Measurements from ENCODE around the gene NCKAP1. TPM values are rescaled to one million over a fixed set of nuclear protein-coding genes. Genes with fewer than 3 reads are reported as not detected.

NCKAP1 gene
- total RNA-seq (2014; rRNA removed; shearing (Covaris generic)): 96.6 and 195 TPM in 2 replicates

DNA sequence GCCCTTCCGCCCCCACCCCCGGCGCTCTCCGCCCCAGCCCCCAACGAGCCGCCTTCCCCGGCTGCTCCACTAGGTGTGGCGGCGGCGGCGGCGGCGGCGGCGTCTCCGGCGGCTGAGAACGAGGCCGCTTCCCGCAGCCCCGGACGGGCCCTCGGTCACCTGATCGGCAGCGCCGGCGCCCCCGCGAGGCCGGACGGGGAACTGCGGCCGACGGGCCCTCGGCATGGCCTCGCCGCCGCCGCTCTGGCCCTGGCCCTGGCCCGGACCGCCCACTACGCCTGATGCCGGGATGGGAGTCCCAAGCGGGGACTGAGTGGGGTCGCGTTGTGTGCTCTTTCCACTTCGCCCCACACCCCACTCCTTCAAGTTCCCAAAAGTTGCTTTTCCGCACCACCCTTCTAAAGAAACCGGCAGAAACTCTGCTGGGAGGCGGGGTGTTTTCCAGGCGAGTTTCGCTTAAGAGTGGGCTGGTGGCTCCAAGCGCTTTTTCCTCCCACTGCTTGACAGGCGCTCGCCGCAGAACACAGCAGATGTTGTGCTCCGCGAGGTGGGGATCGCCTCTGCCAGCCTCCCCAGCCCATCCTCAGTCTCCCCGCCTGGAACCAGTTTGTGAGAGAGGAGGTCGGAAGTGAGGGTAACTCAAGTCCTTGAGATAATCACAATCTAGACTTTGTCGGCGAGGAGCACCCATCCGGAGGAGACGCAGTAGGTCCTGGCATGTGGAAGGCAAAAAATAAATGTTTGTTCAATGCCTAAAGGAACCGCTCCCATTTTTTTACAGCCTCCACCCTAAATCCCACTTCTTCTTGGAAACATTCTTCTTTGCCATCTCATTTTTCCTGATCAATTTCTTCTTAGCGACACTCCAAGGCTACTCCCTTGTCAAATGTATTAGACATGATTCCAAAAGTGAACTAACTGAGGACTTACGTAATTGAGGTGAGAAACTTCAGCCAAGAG, at the start of gene NCKAP1:
NCKAP1 (minus strand) TSS at position 117 of the 960 bp plus-strand sequence. CDS start 358 bp downstream, outside the sequence.
- no peaks in the 10 kb centered on the region for H3K27me3 ChIP-seq (replicated peaks)
- peak; percentile 86 to 91 for DNase-seq (ENCODE audit: low read depth in 1 of 2, low spot score in 2 of 2)
- H3K4me1 ChIP-seq (replicated peaks): peaks cover 28% of the 10 kb centered on the region
- H3K9me3 ChIP-seq (replicated peaks): no peaks in the 10 kb centered on the region
- H3K36me3 ChIP-seq: peaks cover 16% of the 10 kb centered on the region
- H3K4me3 ChIP-seq: peak within 1 kb of the TSS; percentile 97
- peak within 1 kb of the TSS; percentile 97 for H3K27ac ChIP-seq

GRCh38 chr2:183081911-183082310, 43.7 kb upstream of the NCKAP1 start:
- Histone ChIP-seq H3K4me1 (replicated peaks) (peaks cover 8% of the 10 kb centered on the region; the same call in 1 of the 2 replicates), H3K27me3 (replicated peaks) (no peaks in the 10 kb centered on the region), H3K4me3 (no peak overlapping the region), H3K9me3 (replicated peaks) (no peaks in the 10 kb centered on the region), H3K27ac (no peak overlapping the region), H3K36me3 (no peaks in the 10 kb centered on the region)
- DNase-seq (ENCODE audit: low read depth in 1 of 2, low spot score in 2 of 2): no peak

GRCh38 chr2:183079139-183079775, 41.0 kb upstream of the NCKAP1 start:
- peaks cover 8% of the 10 kb centered on the region; the same call in 1 of the 2 replicates for H3K4me1 ChIP-seq (replicated peaks)
- no peak overlapping the region for H3K27ac ChIP-seq
- DNase-seq (ENCODE audit: low read depth in 1 of 2, low spot score in 2 of 2): no peak

GRCh38 chr2:183078464-183079138, 40.3 kb upstream of the NCKAP1 start, which contains the start of gene DUSP19:
DUSP19 (plus strand) TSS chr2:183078747; CDS start chr2:183078934, 187 bp downstream.
- H3K4me1 ChIP-seq (replicated peaks): peaks cover 8% of the 10 kb centered on the region; the same call in 1 of the 2 replicates
- peak within 1 kb of the TSS; percentile 55 for H3K4me3 ChIP-seq
- 0 out of 2 replicates have a peak, but pooled peaks cover 2% of the 10 kb centered on the region for H3K27me3 ChIP-seq (replicated peaks)
- H3K36me3 ChIP-seq: no peaks in the 10 kb centered on the region
- no peaks in the 10 kb centered on the region for H3K9me3 ChIP-seq (replicated peaks)
- H3K27ac ChIP-seq: no peak within 1 kb of the TSS
- DNase-seq (ENCODE audit: low read depth in 1 of 2, low spot score in 2 of 2): peak; percentile 83 to 95

More at GRCh38 chr2:183079139-183079775, 41.0 kb upstream of the NCKAP1 start:
- Histone ChIP-seq H3K4me3 (peak overlapping the region; percentile 55), H3K36me3 (no peaks in the 10 kb centered on the region), H3K9me3 (replicated peaks) (no peaks in the 10 kb centered on the region), H3K27me3 (replicated peaks) (0 out of 2 replicates have a peak, but pooled peaks cover 2% of the 10 kb centered on the region)

- no peak for DNase-seq (ENCODE audit: low read depth in 1 of 2, low spot score in 2 of 2)
- Histone ChIP-seq H3K9me3 (replicated peaks) (no peaks in the 10 kb centered on the region), H3K27me3 (replicated peaks) (0 out of 2 replicates have a peak, but pooled peaks cover 2% of the 10 kb centered on the region), H3K4me1 (replicated peaks) (peaks cover 8% of the 10 kb centered on the region; the same call in 1 of the 2 replicates), H3K27ac (no peak overlapping the region), H3K36me3 (no peaks in the 10 kb centered on the region), H3K4me3 (peak overlapping the region; percentile 55)
Measured at GRCh38 chr2:183078163-183078463, 39.9 kb upstream of the NCKAP1 start.

DNA sequence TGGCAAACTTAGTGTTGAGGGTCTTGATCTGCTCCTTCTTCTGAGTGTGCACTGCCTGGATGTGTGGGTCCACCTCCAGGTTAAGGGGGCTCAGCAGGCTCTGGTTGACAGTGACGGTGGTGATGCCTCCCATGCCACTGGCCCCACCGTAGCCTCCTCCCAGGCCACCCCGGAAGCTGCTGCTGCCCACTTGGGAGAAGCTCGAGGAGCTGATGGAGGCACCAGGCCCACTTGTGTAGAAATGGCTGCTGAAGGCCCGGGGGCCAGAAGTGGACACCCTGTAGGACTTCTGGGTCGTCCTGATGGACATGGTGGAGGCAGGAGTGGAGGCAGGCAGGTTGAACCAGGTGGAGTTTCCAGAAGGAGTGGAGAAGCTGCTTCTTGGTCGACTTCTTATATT, 33.9 kb upstream of the NCKAP1 start:
- Histone ChIP-seq H3K4me3 (no peak overlapping the region), H3K27me3 (replicated peaks) (0 out of 2 replicates have a peak, but pooled peaks cover 2% of the 10 kb centered on the region), H3K9me3 (replicated peaks) (no peaks in the 10 kb centered on the region), H3K4me1 (replicated peaks) (no peaks in the 10 kb centered on the region), H3K36me3 (no peaks in the 10 kb centered on the region), H3K27ac (no peak overlapping the region)
- DNase-seq (ENCODE audit: low read depth in 1 of 2, low spot score in 2 of 2): no peak

DNA sequence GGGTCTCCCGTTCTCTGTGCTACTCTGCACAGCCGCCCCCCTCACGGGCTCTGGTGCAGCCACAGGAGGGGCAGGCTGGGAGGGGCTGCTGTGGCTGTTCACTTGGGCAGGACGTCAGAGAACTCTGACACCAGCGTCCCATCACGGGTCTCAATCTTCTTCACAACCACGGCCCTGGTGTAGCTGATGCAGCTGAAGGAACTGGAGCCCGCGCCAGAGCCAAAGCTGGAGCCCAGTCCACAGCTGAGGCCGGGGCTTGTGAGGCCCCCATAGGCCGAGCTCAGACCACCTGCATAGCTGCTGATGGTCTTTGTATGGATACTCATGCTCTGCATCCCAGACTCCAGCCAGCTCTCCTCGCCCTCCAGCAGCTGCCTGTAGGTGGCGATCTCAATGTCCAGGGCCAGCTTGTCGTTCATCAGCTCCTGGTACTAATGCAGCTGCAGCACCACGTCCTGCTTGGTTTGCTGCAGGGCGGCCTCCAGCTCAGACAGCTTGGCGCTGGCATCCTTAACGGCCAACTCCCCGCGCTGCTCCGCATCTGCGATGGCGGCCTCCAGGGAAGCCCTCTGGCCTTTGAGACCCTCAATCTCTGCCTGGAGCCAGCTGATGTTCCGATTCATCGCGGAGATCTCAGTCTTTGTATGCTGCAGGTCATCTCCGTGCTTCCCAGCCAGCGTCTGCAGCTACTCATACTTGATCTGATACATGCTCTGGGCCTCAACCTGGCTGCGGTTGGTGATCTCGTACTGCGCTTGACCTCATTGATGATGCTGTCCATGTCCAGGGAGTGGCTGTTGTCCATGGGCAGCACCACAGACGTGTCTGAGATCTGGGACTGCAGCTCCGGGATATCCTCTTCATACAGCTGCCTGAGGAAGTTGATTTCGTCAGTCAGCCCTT, 32.9 kb upstream of the NCKAP1 start:
- no peak for DNase-seq (ENCODE audit: low read depth in 1 of 2, low spot score in 2 of 2)
- Histone ChIP-seq H3K36me3 (no peaks in the 10 kb centered on the region), H3K27me3 (replicated peaks) (0 out of 2 replicates have a peak, but pooled peaks cover 2% of the 10 kb centered on the region), H3K27ac (no peak overlapping the region), H3K4me1 (replicated peaks) (no peaks in the 10 kb centered on the region), H3K4me3 (no peak overlapping the region), H3K9me3 (replicated peaks) (no peaks in the 10 kb centered on the region)

DNA sequence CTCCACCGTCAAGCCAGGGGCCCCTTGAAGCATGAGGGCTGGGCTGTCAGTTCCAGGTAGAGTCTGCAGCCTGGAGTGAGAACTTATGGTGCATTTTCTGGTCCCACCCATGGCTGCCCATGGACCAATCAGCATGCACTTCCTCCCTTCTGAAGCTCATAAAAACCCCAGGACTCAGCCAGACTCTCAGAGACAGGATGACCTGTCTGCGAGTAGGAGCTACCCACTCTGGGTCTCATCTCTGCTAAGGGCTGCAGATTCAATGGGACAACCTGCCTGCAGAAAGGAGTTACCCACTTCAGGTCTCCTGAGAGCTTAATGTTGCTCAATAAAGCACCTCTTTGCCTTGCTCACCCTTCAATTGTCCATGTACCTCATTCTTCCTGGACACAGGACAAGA, 30.9 kb upstream of the NCKAP1 start:
- no peaks in the 10 kb centered on the region for H3K27me3 ChIP-seq (replicated peaks)
- DNase-seq (ENCODE audit: low read depth in 1 of 2, low spot score in 2 of 2): no peak
- no peak overlapping the region for H3K27ac ChIP-seq
- no peaks in the 10 kb centered on the region for H3K36me3 ChIP-seq
- H3K4me1 ChIP-seq (replicated peaks): no peaks in the 10 kb centered on the region
- H3K9me3 ChIP-seq (replicated peaks): no peaks in the 10 kb centered on the region
- no peak overlapping the region for H3K4me3 ChIP-seq

DNA sequence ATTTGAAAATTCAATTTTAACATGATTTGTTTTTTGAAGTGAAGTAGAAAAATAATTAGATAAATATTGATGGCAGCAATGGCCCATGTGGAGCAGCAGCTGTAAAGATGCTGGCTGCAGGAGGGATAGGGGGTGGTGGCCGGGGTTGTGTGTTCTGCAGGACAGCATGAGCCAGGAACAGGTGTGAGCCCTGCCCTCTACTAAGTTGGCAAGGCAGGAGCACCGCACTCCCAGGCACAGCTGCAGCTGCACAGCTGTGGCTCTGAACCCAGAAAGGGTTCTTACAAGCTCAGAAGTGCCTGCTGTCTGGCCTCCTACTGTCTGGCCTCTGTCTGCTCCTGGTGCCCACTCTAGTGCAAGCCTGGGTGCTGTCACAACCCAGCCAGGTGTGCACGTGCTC, 30.3 kb upstream of the NCKAP1 start:
- no peak overlapping the region for H3K4me3 ChIP-seq
- no peak for DNase-seq (ENCODE audit: low read depth in 1 of 2, low spot score in 2 of 2)
- no peaks in the 10 kb centered on the region for H3K4me1 ChIP-seq (replicated peaks)
- H3K9me3 ChIP-seq (replicated peaks): no peaks in the 10 kb centered on the region
- H3K27me3 ChIP-seq (replicated peaks): no peaks in the 10 kb centered on the region
- no peaks in the 10 kb centered on the region for H3K36me3 ChIP-seq
- H3K27ac ChIP-seq: no peak overlapping the region

DNA sequence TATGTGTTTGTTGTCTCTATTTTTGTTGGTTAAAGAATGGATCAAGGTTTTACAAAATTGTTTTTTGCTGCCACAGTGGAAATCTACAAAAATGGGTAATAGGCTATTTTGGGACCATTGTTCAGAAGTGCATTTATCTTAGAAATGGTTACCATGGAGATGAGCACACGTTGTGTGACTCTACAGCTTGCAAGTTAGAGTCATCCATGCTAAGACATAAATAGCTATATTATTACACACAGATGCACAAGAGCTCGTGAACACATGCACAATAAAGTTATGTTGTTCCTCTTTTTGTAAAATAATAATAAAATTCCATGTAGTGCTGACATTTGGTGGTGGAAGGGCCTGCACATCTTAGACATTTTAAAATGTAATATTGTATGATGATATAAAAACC, 24.8 kb upstream of the NCKAP1 start:
- Histone ChIP-seq H3K27me3 (replicated peaks) (no peaks in the 10 kb centered on the region), H3K4me1 (replicated peaks) (peaks cover 12% of the 10 kb centered on the region), H3K27ac (no peak overlapping the region), H3K36me3 (no peaks in the 10 kb centered on the region), H3K4me3 (no peak overlapping the region), H3K9me3 (replicated peaks) (no peaks in the 10 kb centered on the region)
- DNase-seq (ENCODE audit: low read depth in 1 of 2, low spot score in 2 of 2): peak in 1 of 2 experiments; percentile 30

DNA sequence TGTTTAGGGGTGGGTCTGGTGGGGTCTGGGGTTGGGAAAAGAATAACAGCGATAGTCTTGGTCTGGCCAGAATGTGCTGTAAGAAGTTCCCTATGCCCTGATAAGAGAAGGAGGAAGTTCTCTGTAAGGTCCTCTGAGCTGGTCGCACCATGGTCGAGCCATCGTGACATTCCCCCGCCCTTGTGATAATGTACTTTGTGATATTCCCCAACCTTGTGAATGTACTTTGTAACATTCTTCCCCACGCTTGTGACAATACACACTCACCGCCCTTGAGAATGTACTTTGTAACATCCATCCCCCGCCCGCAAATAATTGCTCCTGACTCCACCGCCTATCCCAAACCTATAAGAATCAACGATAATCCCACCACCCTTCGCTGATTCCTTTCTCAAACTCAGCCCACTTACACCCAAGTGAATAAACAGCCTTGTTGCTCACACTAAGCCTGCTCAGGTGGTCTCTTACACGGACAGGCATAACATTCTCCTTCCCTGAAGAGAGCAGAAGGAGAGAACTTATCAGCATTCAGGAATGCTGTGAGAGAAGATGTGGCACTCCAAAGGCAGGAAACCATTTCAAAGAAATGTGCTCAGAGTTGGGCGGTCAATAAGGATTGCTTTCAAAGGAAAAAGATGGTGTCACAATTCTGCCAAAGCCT, 22.4 kb upstream of the NCKAP1 start:
- no peak for DNase-seq (ENCODE audit: low read depth in 1 of 2, low spot score in 2 of 2)
- H3K27me3 ChIP-seq (replicated peaks): no peaks in the 10 kb centered on the region
- no peaks in the 10 kb centered on the region for H3K36me3 ChIP-seq
- H3K9me3 ChIP-seq (replicated peaks): no peaks in the 10 kb centered on the region
- no peak overlapping the region for H3K4me3 ChIP-seq
- no peak overlapping the region for H3K27ac ChIP-seq
- H3K4me1 ChIP-seq (replicated peaks): peaks cover 12% of the 10 kb centered on the region

- Histone ChIP-seq H3K27ac (no peak overlapping the region; the same call in 1 of the 2 replicates), H3K36me3 (no peaks in the 10 kb centered on the region), H3K27me3 (replicated peaks) (no peaks in the 10 kb centered on the region), H3K4me3 (no peak overlapping the region), H3K9me3 (replicated peaks) (no peaks in the 10 kb centered on the region), H3K4me1 (replicated peaks) (peaks cover 12% of the 10 kb centered on the region)
- peak in 1 of 2 experiments; percentile 56 for DNase-seq (ENCODE audit: low read depth in 1 of 2, low spot score in 2 of 2)
Measured at GRCh38 chr2:183059561-183059960, 21.3 kb upstream of the NCKAP1 start.

Data from SJSA1 (cell line).